HepG2 (cell line): ENCODE results near the gene YIPF2. TPM values are rescaled to one million over a fixed set of nuclear protein-coding genes. Genes with fewer than 3 reads are reported as not detected.
A peak's percentile ranks its signal among the peaks of the same experiment; 100 is the strongest.

Source experiments
- ATAC-seq: fragments of 200-7000 bp; cut with Tn5 transposase; 3 replicates; pipeline ENCODE4 v1.9.1; 2020; ENCODE audit warnings: mild to moderate bottlenecking, moderate library complexity
- BruUV-seq: library from RNA; stranded (reverse); fragments of 400-500 nt; replicated peaks from 2 replicates; lab custom pipeline; 2021; lab: Mats Ljungman, UMichigan
- CTCF ChIA-PET: fragments of 300-600 bp; formaldehyde crosslinking; extraction: SDS; loops from one replicate; lab custom pipeline; 2021; ENCODE audit warnings: low total read pairs, inconsistent platforms, low intra/inter-chr PET ratio; lab: Yijun Ruan, JAX
- POLR2A ChIA-PET: fragments of 350-600 bp; sonication (Branson Sonifier 250); formaldehyde crosslinking; loops from one replicate; lab custom pipeline; 2020; ENCODE audit warnings: antibody characterized with exemption, inconsistent platforms; lab: Yijun Ruan, JAX
- DNase-seq: peaks from one replicate; pipeline ENCODE4 v3.0.0-alpha.2; 2015; ENCODE audit warnings: low spot score
- FAIRE-seq: peaks from 3 replicates; lab custom pipeline; 2011; peaks lifted over from hg19 to GRCh38; lab: Jason Lieb, UNC
- H2AFZ ChIP-seq: one replicate; pipeline ENCODE4 v1.6.1; 2011; ENCODE audit warnings: low read length, inconsistent platforms
- H3K27ac ChIP-seq: fragments of 300-600 bp; 3 replicates; pipeline ENCODE4 v1.8.0; 2011; ENCODE audit warnings: mixed run types, mild to moderate bottlenecking, mixed read lengths, low read length, inconsistent platforms; ENCODE audit not compliant: insufficient read depth; ENCODE audit errors: extremely low read length
- H3K27me3 ChIP-seq, 2 experiments: fragments of 200-600 bp in 1 of 2; 2 replicates in 1 of 2; 3 replicates in 1 of 2; pipeline versions ENCODE4 v1.6.0 to v1.8.0; 2011; ENCODE audit warnings: low read length in 2 of 2, mild to moderate bottlenecking in 2 of 2, moderate library complexity in 2 of 2, inconsistent platforms in 1 of 2; ENCODE audit not compliant: insufficient read depth in 2 of 2, control insufficient read depth in 1 of 2
- H3K36me3 ChIP-seq, 2 experiments: fragments of 200-600 bp in 1 of 2; replicated peaks in 1 of 2; 2 replicates in 1 of 2; 3 replicates in 1 of 2; pipeline versions ENCODE4 v1.5.1 to v1.8.0; 2011; ENCODE audit warnings: low read length in 2 of 2, inconsistent platforms in 1 of 2; ENCODE audit not compliant: insufficient read depth in 2 of 2, control insufficient read depth in 1 of 2
- H3K4me1 ChIP-seq: 2 replicates; pipeline ENCODE4 v1.5.1; 2012; ENCODE audit warnings: low read length, inconsistent platforms; ENCODE audit not compliant: insufficient read depth
- H3K4me2 ChIP-seq: 2 replicates; pipeline ENCODE4 v1.6.0; 2011; ENCODE audit warnings: low read depth, low read length, inconsistent platforms
- H3K4me3 ChIP-seq, 3 experiments: fragments of 200-600 bp in 1 of 3; sonication (generic), shearing (Covaris generic) in 1 of 3; replicated peaks in 1 of 3; 2 replicates each; pipeline ENCODE4 v1.5.1; 2011 to 2016; ENCODE audit warnings: low read length in 3 of 3, inconsistent platforms in 2 of 3, low read depth in 2 of 3, mild to moderate bottlenecking in 2 of 3, control low read depth in 1 of 3, mixed read lengths in 1 of 3; ENCODE audit not compliant: insufficient read depth in 1 of 3
- H3K79me2 ChIP-seq: one replicate; pipeline ENCODE4 v1.6.1; 2011; ENCODE audit warnings: low read length, inconsistent platforms; ENCODE audit not compliant: insufficient read depth
- H3K9ac ChIP-seq: 2 replicates; pipeline ENCODE4 v1.6.0; 2011; ENCODE audit warnings: mild to moderate bottlenecking, low read depth, low read length, inconsistent platforms; ENCODE audit not compliant: insufficient read depth
- H3K9me3 ChIP-seq: 2 replicates; pipeline ENCODE4 v1.5.1; 2012; ENCODE audit warnings: mild to moderate bottlenecking, low read length
- H4K20me1 ChIP-seq: 2 replicates; pipeline ENCODE4 v1.6.0; 2011; ENCODE audit warnings: inconsistent platforms, mild to moderate bottlenecking, low read length, moderate library complexity; ENCODE audit not compliant: insufficient read depth
- ATF7 ChIP-seq, 2 experiments: fragments of 450-650 bp in 1 of 2; sonication (generic) in 1 of 2; formaldehyde crosslinking in 1 of 2; IDR thresholded peaks; 2 replicates each; pipeline versions ENCODE4 v1.4.0 to v1.6.1; 2016 to 2020; ENCODE audit warnings: antibody characterized with exemption in 1 of 2, mild to moderate bottlenecking in 1 of 2, missing genetic modification reagents in 1 of 2
- CEBPB ChIP-seq: IDR thresholded peaks from 2 replicates; pipeline ENCODE4 v1.6.1; 2011; ENCODE audit warnings: low read depth, low read length, improper control_type of control experiment, borderline replicate concordance
- TOPORS ChIP-seq: sonication (generic); formaldehyde crosslinking; IDR thresholded peaks from 2 replicates; pipeline ENCODE4 v1.8.0; 2023; ENCODE audit warnings: mild to moderate bottlenecking, missing genetic modification reagents
- TP53 ChIP-seq: sonication (generic); formaldehyde crosslinking; conservative IDR thresholded peaks from 2 replicates; pipeline ENCODE4 v1.4.0; 2020; ENCODE audit warnings: missing genetic modification reagents
- ZKSCAN1 ChIP-seq: fragments of 150-350 bp; IDR thresholded peaks from 2 replicates; pipeline ENCODE4 v1.6.1; 2014; ENCODE audit warnings: low read length
- ZNF101 ChIP-seq: sonication (generic); formaldehyde crosslinking; IDR thresholded peaks from 2 replicates; pipeline ENCODE4 v1.4.0; 2020; ENCODE audit warnings: mild to moderate bottlenecking, low read depth, missing genetic modification reagents, borderline replicate concordance
- ZNF589 ChIP-seq: sonication (generic); formaldehyde crosslinking; conservative IDR thresholded peaks from 2 replicates; pipeline ENCODE4 v1.8.0; 2022; ENCODE audit warnings: mild to moderate bottlenecking, moderate library complexity, missing genetic modification reagents
- WGBS: methylation state at CpG from one replicate; pipeline ENCODE4 v1.1.6; 2017; ENCODE audit warnings: low lambda C conversion rate; 5-methylcytosine and 5-hydroxymethylcytosine counted together
- in situ Hi-C: cut with HindIII; loops from 2 replicates; pipeline ENCODE4 v1.10.0; 2017; ENCODE audit warnings: low pct_unique_long_range_greater_than_20kb; ENCODE audit not compliant: extremely low pct_ligation_motif_present
- intact Hi-C: fragments of 100-400 bp; cut with micrococcal nuclease; formaldehyde crosslinking; loops from one replicate; pipeline ENCODE4 v1.10.0; 2022; ENCODE audit not compliant: unreplicated experiment
- polyA plus RNA-seq, 8 experiments: library from polyadenylated mRNA; depleted of rRNA in 3 of 8; stranded (reverse) in 7 of 8; unstranded in 1 of 8; fragments of >200 nt; fragmentation: Illumina TruSeq in 4 of 8; extraction: Trizol in 4 of 8; gene quantifications; 2 replicates each; pipeline versions ENCODE4 v1.2.1 to v1.2.3, GENCODE V29; 2011 to 2016; ENCODE audit warnings: low read depth in 4 of 8, missing spikeins in 1 of 8, mixed read lengths in 1 of 8; ENCODE audit not compliant: insufficient read depth in 1 of 8
- total RNA-seq, 5 experiments: library from RNA; depleted of rRNA; stranded (reverse); fragments of >200 nt; fragmentation: Illumina TruSeq; extraction: Trizol; gene quantifications; 2 replicates each; pipeline ENCODE4 v1.2.3, GENCODE V29; 2016; ENCODE audit warnings: low read depth in 1 of 5
- TF ChIP-seq, protein P1 (sequence below): sonication (generic); formaldehyde crosslinking; IDR thresholded peaks from 2 replicates; pipeline ENCODE4 v1.4.0; 2020; ENCODE audit warnings: missing genetic modification reagents
- TF ChIP-seq, protein P2 (sequence below): sonication (generic); formaldehyde crosslinking; IDR thresholded peaks from 2 replicates; pipeline ENCODE4 v1.4.0; 2020; ENCODE audit warnings: missing genetic modification reagents, borderline replicate concordance

YIPF2 gene
- total and polyA plus RNA-seq, 2 of the 13 experiments (the other 11 are each of a cell fraction or from before 2014, with no cell fraction given) = 37.3 to 53.2 TPM

DNA sequence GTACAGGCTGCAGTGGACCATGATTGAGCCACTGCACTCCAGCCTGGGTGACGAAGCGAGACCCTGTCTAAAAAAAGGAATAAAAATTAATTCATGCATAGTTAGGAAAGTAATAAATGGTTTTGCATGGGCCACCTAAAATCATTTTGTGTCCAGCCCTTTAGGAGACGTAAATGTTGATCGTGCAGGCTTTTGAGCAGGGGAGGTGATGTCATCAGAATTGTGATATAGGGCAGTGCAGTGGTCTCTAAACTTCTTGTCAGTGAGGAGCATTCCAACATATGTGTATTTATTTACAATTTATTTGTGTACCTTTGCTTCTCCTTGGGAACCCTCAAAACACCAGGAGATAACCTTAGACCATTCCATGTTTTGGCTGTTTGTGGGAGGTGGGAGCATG, 35.4 kb upstream of the YIPF2 start:
- no peak overlapping the region for H3K27ac ChIP-seq
- intact Hi-C loops = no loop called here
- TF ChIP-seq CEBPB = no peak
- TF ChIP-seq, protein P1, sequence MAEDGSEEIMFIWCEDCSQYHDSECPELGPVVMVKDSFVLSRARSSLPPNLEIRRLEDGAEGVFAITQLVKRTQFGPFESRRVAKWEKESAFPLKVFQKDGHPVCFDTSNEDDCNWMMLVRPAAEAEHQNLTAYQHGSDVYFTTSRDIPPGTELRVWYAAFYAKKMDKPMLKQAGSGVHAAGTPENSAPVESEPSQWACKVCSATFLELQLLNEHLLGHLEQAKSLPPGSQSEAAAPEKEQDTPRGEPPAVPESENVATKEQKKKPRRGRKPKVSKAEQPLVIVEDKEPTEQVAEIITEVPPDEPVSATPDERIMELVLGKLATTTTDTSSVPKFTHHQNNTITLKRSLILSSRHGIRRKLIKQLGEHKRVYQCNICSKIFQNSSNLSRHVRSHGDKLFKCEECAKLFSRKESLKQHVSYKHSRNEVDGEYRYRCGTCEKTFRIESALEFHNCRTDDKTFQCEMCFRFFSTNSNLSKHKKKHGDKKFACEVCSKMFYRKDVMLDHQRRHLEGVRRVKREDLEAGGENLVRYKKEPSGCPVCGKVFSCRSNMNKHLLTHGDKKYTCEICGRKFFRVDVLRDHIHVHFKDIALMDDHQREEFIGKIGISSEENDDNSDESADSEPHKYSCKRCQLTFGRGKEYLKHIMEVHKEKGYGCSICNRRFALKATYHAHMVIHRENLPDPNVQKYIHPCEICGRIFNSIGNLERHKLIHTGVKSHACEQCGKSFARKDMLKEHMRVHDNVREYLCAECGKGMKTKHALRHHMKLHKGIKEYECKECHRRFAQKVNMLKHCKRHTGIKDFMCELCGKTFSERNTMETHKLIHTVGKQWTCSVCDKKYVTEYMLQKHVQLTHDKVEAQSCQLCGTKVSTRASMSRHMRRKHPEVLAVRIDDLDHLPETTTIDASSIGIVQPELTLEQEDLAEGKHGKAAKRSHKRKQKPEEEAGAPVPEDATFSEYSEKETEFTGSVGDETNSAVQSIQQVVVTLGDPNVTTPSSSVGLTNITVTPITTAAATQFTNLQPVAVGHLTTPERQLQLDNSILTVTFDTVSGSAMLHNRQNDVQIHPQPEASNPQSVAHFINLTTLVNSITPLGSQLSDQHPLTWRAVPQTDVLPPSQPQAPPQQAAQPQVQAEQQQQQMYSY (CRISPR knock-in tag) = no peak
- TF ChIP-seq ATF7 (IDR thresholded peaks at IDR 0.05) = peak; percentile 65
- no peak for TF ChIP-seq ATF7 (CRISPR knock-in tag; IDR thresholded peaks at IDR 0.05)
- TF ChIP-seq, all 625 proteins: peak for 1
- ChIA-PET POLR2A (interaction anchor here (0.6 kb wide), 1 partner anchor 94 kb away, joined by 4 read pairs; no protein-coding TSS in a partner anchor), CTCF (no interaction called here)
- no peak overlapping the region for H3K4me3 ChIP-seq
- peaks cover 0 to 6% of the 10 kb centered on the region in 2 experiments; a peak in 1 of 5 replicates for H3K36me3 ChIP-seq
- no peak overlapping the region for H2AFZ ChIP-seq
- 0 out of 2 replicates have a peak overlapping the region, but pooled peaks have one; percentile 15 for H3K9ac ChIP-seq
- no peaks in the 10 kb centered on the region for H3K27me3 ChIP-seq
- DNase-seq (no peak), FAIRE-seq (no peak), ATAC-seq (no peak)
- H3K4me1 ChIP-seq = peaks cover 43% of the 10 kb centered on the region
- no TSS peak for BruUV-seq
- H3K9me3 ChIP-seq = no peaks in the 10 kb centered on the region
- peaks cover 61% of the 10 kb centered on the region for H3K79me2 ChIP-seq
- in situ Hi-C loops = no loop called here
- no peak overlapping the region for H3K4me2 ChIP-seq
- 97% methylated on average over 4 of the region's 4 CpGs for WGBS
- 0 out of 2 replicates have a peak, but pooled peaks cover 2% of the 10 kb centered on the region for H4K20me1 ChIP-seq

DNA sequence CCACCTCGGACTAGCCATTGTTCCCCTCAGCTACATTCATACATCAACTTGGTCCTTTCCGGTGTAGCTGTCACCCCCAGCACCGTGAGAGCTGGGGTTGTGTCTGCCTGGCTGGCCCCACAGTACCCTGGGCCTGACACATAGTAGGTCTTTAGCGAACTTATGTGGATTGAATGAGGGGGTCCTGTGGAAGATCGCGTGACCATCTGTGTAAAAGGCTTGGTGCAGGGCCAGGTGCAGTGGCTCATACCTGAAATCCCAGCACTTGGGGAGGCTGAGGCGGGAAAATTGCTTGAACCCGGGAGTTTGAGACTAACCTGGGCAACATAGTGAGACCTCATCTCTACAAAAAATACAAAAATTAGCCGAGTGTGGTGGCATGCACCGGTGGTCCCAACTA, 34.4 kb upstream of the YIPF2 start:
- Histone ChIP-seq H3K4me3 (peak overlapping the region in 1 of 3 experiments; percentile 84; a peak in 1 of 6 replicates), H3K4me2 (peak overlapping the region; percentile 93), H3K27ac (no peak overlapping the region), H3K36me3 (peaks cover 0 to 6% of the 10 kb centered on the region in 2 experiments; a peak in 1 of 5 replicates), H3K27me3 (no peaks in the 10 kb centered on the region), H3K9me3 (no peaks in the 10 kb centered on the region), H3K4me1 (peaks cover 43% of the 10 kb centered on the region), H2AFZ (no peak overlapping the region), H4K20me1 (0 out of 2 replicates have a peak, but pooled peaks cover 2% of the 10 kb centered on the region), H3K79me2 (peaks cover 53% of the 10 kb centered on the region), H3K9ac (no peak overlapping the region)
- ChIA-PET CTCF (no interaction called here), POLR2A (no interaction called here)
- no TSS peak for BruUV-seq
- intact Hi-C loops (no loop called here), in situ Hi-C loops (no loop called here)
- ATAC-seq (no peak), DNase-seq (no peak), FAIRE-seq (no peak)
- 90% methylated on average over 10 of the region's 10 CpGs for WGBS
- TF ChIP-seq TOPORS (CRISPR knock-in tag) = no peak
- TF ChIP-seq ZNF589 (CRISPR knock-in tag) = no peak
- TF ChIP-seq TP53 = no peak
- TF ChIP-seq, protein P2, sequence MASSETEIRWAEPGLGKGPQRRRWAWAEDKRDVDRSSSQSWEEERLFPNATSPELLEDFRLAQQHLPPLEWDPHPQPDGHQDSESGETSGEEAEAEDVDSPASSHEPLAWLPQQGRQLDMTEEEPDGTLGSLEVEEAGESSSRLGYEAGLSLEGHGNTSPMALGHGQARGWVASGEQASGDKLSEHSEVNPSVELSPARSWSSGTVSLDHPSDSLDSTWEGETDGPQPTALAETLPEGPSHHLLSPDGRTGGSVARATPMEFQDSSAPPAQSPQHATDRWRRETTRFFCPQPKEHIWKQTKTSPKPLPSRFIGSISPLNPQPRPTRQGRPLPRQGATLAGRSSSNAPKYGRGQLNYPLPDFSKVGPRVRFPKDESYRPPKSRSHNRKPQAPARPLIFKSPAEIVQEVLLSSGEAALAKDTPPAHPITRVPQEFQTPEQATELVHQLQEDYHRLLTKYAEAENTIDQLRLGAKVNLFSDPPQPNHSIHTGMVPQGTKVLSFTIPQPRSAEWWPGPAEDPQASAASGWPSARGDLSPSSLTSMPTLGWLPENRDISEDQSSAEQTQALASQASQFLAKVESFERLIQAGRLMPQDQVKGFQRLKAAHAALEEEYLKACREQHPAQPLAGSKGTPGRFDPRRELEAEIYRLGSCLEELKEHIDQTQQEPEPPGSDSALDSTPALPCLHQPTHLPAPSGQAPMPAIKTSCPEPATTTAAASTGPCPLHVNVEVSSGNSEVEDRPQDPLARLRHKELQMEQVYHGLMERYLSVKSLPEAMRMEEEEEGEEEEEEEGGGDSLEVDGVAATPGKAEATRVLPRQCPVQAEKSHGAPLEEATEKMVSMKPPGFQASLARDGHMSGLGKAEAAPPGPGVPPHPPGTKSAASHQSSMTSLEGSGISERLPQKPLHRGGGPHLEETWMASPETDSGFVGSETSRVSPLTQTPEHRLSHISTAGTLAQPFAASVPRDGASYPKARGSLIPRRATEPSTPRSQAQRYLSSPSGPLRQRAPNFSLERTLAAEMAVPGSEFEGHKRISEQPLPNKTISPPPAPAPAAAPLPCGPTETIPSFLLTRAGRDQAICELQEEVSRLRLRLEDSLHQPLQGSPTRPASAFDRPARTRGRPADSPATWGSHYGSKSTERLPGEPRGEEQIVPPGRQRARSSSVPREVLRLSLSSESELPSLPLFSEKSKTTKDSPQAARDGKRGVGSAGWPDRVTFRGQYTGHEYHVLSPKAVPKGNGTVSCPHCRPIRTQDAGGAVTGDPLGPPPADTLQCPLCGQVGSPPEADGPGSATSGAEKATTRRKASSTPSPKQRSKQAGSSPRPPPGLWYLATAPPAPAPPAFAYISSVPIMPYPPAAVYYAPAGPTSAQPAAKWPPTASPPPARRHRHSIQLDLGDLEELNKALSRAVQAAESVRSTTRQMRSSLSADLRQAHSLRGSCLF = no peak
- TF ChIP-seq ZKSCAN1 = peak; percentile 80
- no peak for TF ChIP-seq ZNF101
